Mesothelial cell of epicardium (in vitro differentiated cells): Measurements from ENCODE around the gene SPECC1L. TPM values are rescaled to one million over a fixed set of nuclear protein-coding genes. Genes with fewer than 3 reads are reported as not detected.

Experiments
- DNase-seq, 2 experiments: peaks; one replicate each; pipeline ENCODE4 v3.0.0; 2021; ENCODE audit warnings: low spot score in 2 of 2; ENCODE audit not compliant: unreplicated experiment in 2 of 2
- H3K27ac Mint-ChIP-seq: 2 replicates; pipeline ENCODE4 v1.8.0; 2021; ENCODE audit warnings: mixed read lengths
- H3K27me3 Mint-ChIP-seq: 2 replicates; pipeline ENCODE4 v1.8.0; 2021; ENCODE audit warnings: low read depth, mixed read lengths
- H3K36me3 Mint-ChIP-seq: 2 replicates; pipeline ENCODE4 v1.8.0; 2021; ENCODE audit warnings: mixed read lengths
- H3K4me1 Mint-ChIP-seq: 2 replicates; pipeline ENCODE4 v1.8.0; 2021; ENCODE audit warnings: mixed read lengths
- H3K4me3 Mint-ChIP-seq: 2 replicates; pipeline ENCODE4 v1.8.0; 2021; ENCODE audit warnings: mild to moderate bottlenecking, moderate library complexity, mixed read lengths
- H3K9me3 Mint-ChIP-seq: 2 replicates; pipeline ENCODE4 v1.8.0; 2021; ENCODE audit warnings: mixed read lengths
- CTCF ChIP-seq: fragments of 200-600 bp; sonication (generic); IDR thresholded peaks from one replicate; pipeline ENCODE4 v1.5.0; 2021; ENCODE audit warnings: antibody characterized with exemption; ENCODE audit not compliant: unreplicated experiment
- total RNA-seq: library from RNA; stranded (reverse); gene quantifications from 3 replicates; pipeline ENCODE4 v1.2.1, GENCODE V29; 2021

Gene SPECC1L
- total RNA-seq, 1 donor from 2014 or later = 88.0 TPM

- no peaks in the 10 kb centered on the region for H3K9me3 Mint-ChIP-seq
- H3K27me3 Mint-ChIP-seq = no peaks in the 10 kb centered on the region
- no peak overlapping the region for H3K27ac Mint-ChIP-seq
- peaks cover 15% of the 10 kb centered on the region for H3K36me3 Mint-ChIP-seq
- DNase-seq = no peak
- H3K4me3 Mint-ChIP-seq = no peak overlapping the region
- no peaks in the 10 kb centered on the region for H3K4me1 Mint-ChIP-seq
- TF ChIP-seq CTCF = no peak
These were observed 143.2 kb downstream of the SPECC1L start for GRCh38 chr22:24413736-24414385.

DNA sequence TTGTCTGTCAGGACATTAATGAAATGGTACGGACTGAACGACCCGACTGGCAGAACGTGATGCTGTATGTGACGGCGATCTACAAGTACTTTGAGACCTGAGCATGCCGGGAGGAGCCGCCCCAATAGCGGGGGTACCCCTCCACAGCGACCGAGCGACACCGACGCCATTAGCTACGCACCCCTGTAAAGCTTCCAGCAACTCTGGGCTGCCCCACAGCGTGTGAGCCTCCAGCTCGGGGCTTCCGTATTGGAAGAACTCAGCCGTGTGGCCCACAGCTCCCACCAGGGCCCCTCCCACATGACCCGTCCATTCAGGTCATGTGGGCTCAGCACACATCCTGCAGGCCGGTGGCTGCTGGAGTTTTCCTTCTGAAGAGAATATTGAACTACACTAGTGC, 143.9 kb downstream of the SPECC1L start:
- H3K27me3 Mint-ChIP-seq = no peaks in the 10 kb centered on the region
- H3K9me3 Mint-ChIP-seq = no peaks in the 10 kb centered on the region
- peaks cover 15% of the 10 kb centered on the region for H3K36me3 Mint-ChIP-seq
- no peaks in the 10 kb centered on the region for H3K4me1 Mint-ChIP-seq
- no peak overlapping the region for H3K4me3 Mint-ChIP-seq
- no peak for TF ChIP-seq CTCF
- no peak overlapping the region for H3K27ac Mint-ChIP-seq
- DNase-seq = no peak

DNA sequence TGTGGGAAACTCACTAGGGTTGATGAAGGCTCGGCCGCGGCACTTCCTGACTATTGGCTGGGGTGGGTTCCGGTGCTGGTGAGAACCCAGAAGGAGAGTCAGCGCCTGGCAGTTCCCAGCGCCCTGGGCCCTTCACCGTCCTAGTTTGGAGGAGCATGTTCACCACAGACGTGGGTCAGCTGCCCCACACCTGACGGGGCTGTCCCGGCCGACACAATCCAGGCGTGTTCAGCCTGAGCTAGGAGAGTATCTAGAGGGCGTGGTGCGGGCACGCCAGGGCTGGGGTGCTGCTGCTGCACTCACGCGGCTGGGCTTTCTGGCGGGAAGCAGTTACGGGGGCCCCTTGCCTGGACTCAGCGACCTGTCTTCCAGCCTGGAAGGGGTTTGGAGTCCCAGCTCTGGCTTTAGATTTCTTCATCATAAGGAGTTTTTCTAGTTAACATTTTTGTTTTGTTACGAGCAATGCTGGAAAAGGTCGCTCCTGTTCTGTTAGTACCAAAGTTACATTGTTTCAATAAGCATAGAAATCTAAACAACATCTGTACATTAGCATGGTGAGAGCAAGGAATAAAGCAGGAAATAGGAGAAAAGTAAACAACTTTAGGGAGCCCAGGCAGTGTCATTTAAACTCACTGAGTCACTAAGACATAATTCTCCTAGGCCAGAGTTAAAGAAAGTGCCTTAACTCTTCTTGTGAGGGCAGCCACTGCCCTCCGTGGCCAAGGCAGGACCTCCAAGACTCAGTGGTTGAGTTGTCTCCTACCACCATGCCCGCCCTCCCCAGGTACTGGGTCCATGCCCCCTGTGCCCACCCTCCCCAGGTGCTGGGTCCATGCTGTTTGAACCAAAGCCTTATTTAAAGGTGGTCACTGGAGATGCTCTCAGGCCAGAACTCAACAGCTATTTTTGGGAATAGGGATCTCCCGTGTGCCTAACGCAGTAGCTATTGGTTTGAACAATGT, 144.6 kb downstream of the SPECC1L start:
- no peak for TF ChIP-seq CTCF
- Mint-ChIP-seq H3K36me3 (peaks cover 15% of the 10 kb centered on the region), H3K9me3 (no peaks in the 10 kb centered on the region), H3K27me3 (no peaks in the 10 kb centered on the region), H3K4me3 (no peak overlapping the region), H3K27ac (no peak overlapping the region), H3K4me1 (no peaks in the 10 kb centered on the region)
- no peak for DNase-seq

DNA sequence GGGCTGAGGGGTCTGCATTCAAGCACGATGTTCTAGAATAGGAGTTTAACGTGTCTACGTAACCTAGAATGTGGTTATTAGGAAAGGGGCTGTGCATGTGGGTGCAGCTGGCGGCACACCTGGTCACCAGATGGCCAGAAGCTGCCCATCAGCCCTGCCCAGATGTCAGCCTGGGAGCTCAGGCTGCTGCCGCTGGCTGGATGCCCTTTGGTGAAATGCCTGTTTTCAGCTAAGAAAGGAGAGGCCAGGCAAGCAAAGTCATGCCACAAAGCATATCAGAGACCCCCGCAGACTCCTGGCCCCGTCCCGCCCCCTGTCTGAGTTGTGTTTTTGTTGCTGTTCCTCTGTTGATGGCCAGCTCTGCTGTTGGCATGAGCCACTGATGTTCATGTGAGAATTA, 145.5 kb downstream of the SPECC1L start:
- no peaks in the 10 kb centered on the region for H3K9me3 Mint-ChIP-seq
- TF ChIP-seq CTCF = no peak
- no peaks in the 10 kb centered on the region for H3K27me3 Mint-ChIP-seq
- H3K4me3 Mint-ChIP-seq = no peak overlapping the region
- H3K27ac Mint-ChIP-seq = no peak overlapping the region
- peaks cover 12% of the 10 kb centered on the region for H3K36me3 Mint-ChIP-seq
- H3K4me1 Mint-ChIP-seq = no peaks in the 10 kb centered on the region
- DNase-seq = no peak

DNA sequence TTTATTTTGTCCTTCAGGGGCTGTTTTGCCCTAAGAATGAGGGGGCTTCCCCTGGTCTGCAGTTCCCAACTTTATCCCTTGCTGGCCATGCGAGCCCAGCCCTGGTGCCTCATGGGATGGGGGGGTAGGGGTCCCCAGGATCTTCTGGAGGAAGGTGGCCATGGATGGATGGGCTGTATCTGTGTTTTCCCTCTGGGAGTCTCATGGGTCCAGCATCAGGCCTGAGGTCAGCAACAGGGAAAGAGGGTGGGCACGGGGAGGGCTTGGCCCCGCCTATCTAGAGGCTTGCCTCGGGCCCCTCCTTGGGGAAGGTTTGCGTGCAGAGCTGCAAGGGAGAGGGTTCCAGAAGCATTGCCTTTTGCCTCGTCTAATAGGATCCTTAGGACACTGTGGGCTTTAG, 146.0 kb downstream of the SPECC1L start:
- Mint-ChIP-seq H3K4me3 (no peak overlapping the region), H3K4me1 (no peaks in the 10 kb centered on the region), H3K27ac (no peak overlapping the region), H3K9me3 (no peaks in the 10 kb centered on the region), H3K27me3 (peaks cover 4% of the 10 kb centered on the region), H3K36me3 (peaks cover 10% of the 10 kb centered on the region)
- DNase-seq = no peak
- TF ChIP-seq CTCF = no peak
